ENCODE results near the gene RIPK1.
"Not testable (repeated sequence)": the region's sequence is repeated elsewhere in the genome, so short reads cannot be mapped to it uniquely, and the experiment has no call there.

The RIPK1 gene

GRCh38 chr6:3068329-3069214 is at the start of gene RIPK1:
Gene RIPK1, plus strand, starts transcription at chr6:3068494. Its CDS starts 8,330 bp downstream, at chr6:3076824.
- DNase-seq, result peak; percentile 90 to 92

GRCh38 chr6:3019065-3019464 is 49.2 kb upstream of the RIPK1 start:
- no peak for DNase-seq

GRCh38 chr6:3019749-3020320 is 48.5 kb upstream of the RIPK1 start:
- no peak for DNase-seq

GRCh38 chr6:3020976-3021598 is 47.2 kb upstream of the RIPK1 start:
- DNase-seq, result not testable (repeated sequence)

GRCh38 chr6:3022765-3023662 is 45.3 kb upstream of the RIPK1 start:
- DNase-seq, result no peak

- peak in 1 of 2 donors; percentile 31 for DNase-seq
Observed at GRCh38 chr6:3023663-3024483, 44.4 kb upstream of the RIPK1 start.

- DNase-seq, result no peak
Observed at GRCh38 chr6:3026791-3027626, 41.3 kb upstream of the RIPK1 start.

- DNase-seq, result not testable (repeated sequence)
Observed at GRCh38 chr6:3028156-3028555, 40.1 kb upstream of the RIPK1 start.

- DNase-seq, result no peak
Observed at GRCh38 chr6:3031857-3032640, 36.2 kb upstream of the RIPK1 start.

- DNase-seq, result no peak
Observed at GRCh38 chr6:3032986-3033385, 35.3 kb upstream of the RIPK1 start.

GRCh38 chr6:3033652-3034051 is 34.6 kb upstream of the RIPK1 start:
- no peak for DNase-seq

- no peak for DNase-seq
Observed at GRCh38 chr6:3035397-3035796, 32.9 kb upstream of the RIPK1 start.

- no peak for DNase-seq
Observed at GRCh38 chr6:3036861-3037637, 31.2 kb upstream of the RIPK1 start.

- DNase-seq, result no peak
Observed at GRCh38 chr6:3037638-3038365, 30.5 kb upstream of the RIPK1 start.

- no peak for DNase-seq
Observed at GRCh38 chr6:3039384-3039783, 28.9 kb upstream of the RIPK1 start.

GRCh38 chr6:3041147-3041546 is 27.1 kb upstream of the RIPK1 start:
- DNase-seq, result no peak

- DNase-seq, result no peak
Observed at GRCh38 chr6:3041606-3042005, 26.7 kb upstream of the RIPK1 start.

GRCh38 chr6:3045369-3045768 is 22.9 kb upstream of the RIPK1 start:
- DNase-seq, result no peak

GRCh38 chr6:3045777-3046176 is 22.5 kb upstream of the RIPK1 start:
- no peak for DNase-seq
